Stimulated activated CD8-positive, alpha-beta memory T cell treated with anti-CD3 and anti-CD28 coated beads, Interleukin-15, amount 100 ng/mL, for 1 hour (primary cell): ENCODE results near the gene UBR7.
"Not testable (repeated sequence)": the region's sequence is repeated elsewhere in the genome, so short reads cannot be mapped to it uniquely, and the experiment has no call there.

Experiments used
- DNase-seq: peaks from one replicate; pipeline ENCODE4 v3.0.0-alpha.2; 2020; ENCODE audit warnings: low read depth

The UBR7 gene

DNA sequence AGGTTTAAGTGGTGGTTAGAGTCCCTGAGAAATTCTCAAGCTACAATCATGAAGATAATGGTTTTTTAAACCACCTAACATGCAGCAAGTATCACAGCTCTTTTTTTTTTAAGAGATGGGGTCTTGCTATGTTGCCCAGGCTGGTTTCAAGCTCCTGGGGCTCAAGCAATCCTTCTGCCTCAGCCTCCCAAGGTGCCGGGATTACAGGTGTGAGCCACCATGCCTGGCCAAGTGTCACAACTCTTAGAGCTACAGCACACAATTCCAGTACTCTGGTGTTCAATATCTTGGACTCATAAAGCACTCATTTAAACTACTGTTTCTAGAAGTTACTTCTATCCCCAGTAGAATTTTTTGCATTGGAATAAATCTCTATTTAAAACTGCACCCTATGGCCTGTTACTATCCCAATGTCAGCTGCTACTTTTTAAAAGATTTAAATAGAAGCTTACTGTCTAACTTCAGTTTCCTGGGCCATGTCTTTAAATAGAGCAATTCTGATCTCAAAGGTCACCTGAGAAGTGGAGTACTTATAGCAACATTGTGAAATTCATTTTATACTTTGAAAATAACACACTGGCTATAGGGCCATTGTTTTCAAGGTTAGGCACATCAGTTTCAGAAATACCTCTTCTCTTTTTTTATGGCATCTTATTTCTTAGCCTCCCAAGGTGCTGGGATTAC lies 11.6 kb upstream of the UBR7 start:
- DNase-seq: no peak

GRCh38 chr14:93199031-93199430 lies 8.0 kb upstream of the UBR7 start:
- DNase-seq: no peak

- DNase-seq: no peak
These were observed 6.5 kb upstream of the UBR7 start for GRCh38 chr14:93200553-93200952.

- no peak for DNase-seq
These were observed 5.8 kb upstream of the UBR7 start for GRCh38 chr14:93201155-93201704.

GRCh38 chr14:93207468-93208308 lies 632 bp downstream of the UBR7 start:
- no peak for DNase-seq

- no peak for DNase-seq
These were observed 5.4 kb downstream of the UBR7 start for GRCh38 chr14:93212432-93212831.

DNA sequence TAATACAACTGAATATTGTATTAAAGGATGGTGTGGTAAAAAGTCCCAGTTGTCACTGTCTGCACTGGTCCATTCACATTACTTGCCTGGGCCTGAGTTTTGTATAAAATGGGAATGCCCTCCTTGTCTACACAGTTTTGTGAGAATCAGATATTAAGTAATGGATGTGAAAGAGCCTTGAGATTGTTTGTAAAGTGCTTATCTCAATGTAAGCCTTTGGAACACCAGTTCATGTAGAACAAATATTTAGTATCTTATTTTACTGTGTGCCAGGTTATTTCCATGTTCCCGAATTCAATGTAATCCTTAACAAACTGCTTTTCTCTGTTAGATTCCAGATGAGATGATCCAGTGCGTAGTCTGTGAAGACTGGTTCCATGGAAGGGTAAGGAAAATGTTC lies 7.5 kb downstream of the UBR7 start:
- DNase-seq: no peak

DNA sequence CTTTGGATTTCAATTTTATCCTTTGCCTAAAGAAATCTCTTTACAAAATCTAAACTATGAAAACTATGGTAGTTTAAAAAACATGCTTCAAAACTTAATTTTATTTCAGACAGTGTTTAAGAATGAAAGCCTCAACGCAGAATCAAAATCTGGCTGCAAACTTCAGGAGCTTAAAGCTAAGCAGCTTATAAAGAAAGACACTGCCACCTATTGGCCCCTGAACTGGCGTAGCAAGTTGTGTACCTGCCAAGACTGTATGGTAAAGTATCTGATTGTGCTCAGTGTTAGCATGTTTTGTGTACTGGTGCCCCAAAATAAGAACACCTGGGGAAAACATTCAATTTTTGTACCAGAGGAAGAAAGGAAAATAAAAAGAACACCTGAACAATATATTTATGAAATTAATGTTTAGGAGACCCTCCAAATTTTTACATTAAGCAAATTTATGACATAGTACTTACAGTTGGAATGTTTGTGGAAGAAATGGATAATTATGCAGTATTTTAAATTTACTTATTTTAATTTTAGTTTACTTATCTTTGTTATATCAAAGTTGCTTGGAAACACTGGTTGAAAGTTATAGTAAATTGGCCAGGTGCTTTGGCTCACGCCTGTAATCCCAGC lies 12.2 kb downstream of the UBR7 start:
- no peak for DNase-seq

GRCh38 chr14:93220509-93220908 lies 13.5 kb downstream of the UBR7 start:
- DNase-seq: no peak

GRCh38 chr14:93223565-93223964 lies 16.5 kb downstream of the UBR7 start:
- no peak for DNase-seq

GRCh38 chr14:93228550-93228949 lies 21.5 kb downstream of the UBR7 start:
- DNase-seq: no peak

- DNase-seq: no peak
These were observed 23.5 kb downstream of the UBR7 start for GRCh38 chr14:93230539-93230938.

- no peak for DNase-seq
These were observed 24.3 kb downstream of the UBR7 start for GRCh38 chr14:93231129-93231979.

GRCh38 chr14:93232159-93232558 lies 25.1 kb downstream of the UBR7 start:
- no peak for DNase-seq

DNA sequence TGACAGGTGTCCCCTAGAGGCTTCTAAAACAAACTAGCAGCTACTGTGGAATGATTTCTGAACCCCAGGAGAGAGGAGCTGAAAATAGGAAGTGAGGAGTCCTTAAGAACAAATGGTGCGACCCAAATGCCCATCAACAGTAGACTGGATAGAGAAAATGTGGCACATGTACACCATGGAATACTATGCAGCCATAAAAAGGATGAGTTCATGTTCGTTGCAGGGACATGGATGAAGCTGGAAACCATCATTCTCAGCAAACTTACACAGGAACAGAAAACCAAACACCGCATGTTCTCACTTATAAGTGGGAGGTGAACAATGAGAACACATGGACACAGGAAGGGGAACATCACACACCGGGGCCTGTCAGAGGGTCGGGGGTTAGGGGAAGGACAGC lies 26.0 kb downstream of the UBR7 start:
- DNase-seq: not testable (repeated sequence)

- no peak for DNase-seq
These were observed 27.7 kb downstream of the UBR7 start for GRCh38 chr14:93234798-93235197.

DNA sequence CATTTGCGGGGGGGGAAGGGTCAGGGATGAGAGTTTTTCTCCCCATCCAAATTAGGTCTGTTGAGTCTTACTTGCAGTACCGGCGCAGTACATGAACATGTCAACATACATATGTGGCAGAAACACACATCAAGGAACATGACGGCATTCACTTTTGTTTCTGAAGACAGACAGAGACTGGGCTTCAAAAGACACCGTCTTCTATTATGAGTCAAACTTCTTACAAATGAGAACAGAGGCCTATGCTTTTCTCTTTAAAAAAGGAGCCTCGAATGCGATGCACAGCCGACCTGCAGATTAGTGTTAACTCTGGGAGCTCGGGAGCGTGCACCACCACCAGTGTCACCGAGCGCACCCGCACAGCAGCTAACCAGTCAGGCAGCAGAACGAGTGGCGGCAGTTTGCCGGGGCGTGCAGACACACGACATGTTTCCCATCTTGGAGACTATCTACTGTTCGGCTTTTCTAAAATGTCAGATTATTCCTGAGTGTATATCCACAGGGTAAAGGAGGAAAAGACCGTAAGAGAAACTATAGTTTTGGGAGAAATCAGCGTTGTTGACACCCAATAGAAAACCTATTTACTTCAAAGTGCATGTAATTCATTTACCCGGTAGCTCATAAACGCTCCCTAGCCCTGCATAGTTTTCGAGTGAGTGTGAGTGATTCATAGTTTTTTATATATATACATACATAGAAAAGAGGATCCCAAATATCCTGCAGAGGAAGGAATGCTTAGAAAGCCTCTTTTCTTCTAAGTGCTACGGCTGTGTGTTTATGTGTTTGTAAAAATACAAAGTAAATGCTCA lies 33.0 kb downstream of the UBR7 start:
- no peak for DNase-seq

- DNase-seq: no peak
These were observed 33.6 kb downstream of the UBR7 start for GRCh38 chr14:93240678-93241000.

DNA sequence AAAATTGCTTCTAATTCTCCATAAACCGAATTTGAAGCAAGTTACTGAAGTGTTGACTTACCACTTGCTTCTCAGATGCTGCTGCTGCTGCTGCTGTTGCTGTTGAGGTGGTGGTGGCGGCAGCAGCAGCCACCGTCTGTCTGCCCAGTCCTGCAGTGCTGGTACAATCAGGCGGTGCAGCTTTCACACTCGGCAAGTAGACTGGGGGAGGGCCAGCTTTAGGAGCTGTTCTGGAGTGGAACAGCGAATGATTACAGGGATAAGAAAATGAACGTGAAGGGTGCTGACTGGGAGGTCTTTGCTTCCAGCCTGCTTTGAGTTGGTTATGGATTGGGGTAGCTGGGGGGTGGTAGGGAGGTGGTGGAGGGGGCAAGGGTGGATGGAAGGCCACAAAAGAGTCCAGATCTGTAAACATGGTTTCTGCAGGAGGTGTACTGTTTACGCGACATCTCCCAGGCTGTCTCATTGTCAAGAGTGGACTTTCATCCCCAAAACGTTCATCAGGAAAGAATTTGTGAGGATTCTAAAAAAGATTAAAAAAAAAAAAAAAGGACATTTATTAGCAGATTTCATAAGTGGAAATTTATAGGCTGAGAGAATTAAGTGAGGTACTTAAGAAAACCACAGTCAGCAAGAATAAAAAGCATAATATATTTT lies 38.8 kb downstream of the UBR7 start:
- no peak for DNase-seq

- DNase-seq: no peak
These were observed 39.5 kb downstream of the UBR7 start for GRCh38 chr14:93246534-93246933.
